IgD-negative memory B cell (primary cell): ENCODE measurements around the gene PDS5B. TPM values are rescaled to one million over a fixed set of nuclear protein-coding genes. Genes with fewer than 3 reads are reported as not detected.

Source experiments
- H3K27ac Mint-ChIP-seq, 3 donors: one replicate each; pipeline ENCODE4 v1.8.0; 2020 to 2022; ENCODE audit warnings: mild to moderate bottlenecking in 3 of 3, mixed read lengths in 3 of 3, moderate library complexity in 1 of 3
- H3K27me3 Mint-ChIP-seq: one replicate; pipeline ENCODE4 v1.8.0; 2021; ENCODE audit warnings: mixed read lengths
- H3K36me3 Mint-ChIP-seq: one replicate; pipeline ENCODE4 v1.8.0; 2020; ENCODE audit warnings: mild to moderate bottlenecking, mixed read lengths
- H3K4me1 Mint-ChIP-seq, 3 donors: one replicate each; pipeline ENCODE4 v1.8.0; 2020 to 2022; ENCODE audit warnings: mixed read lengths in 3 of 3, mild to moderate bottlenecking in 1 of 3
- H3K4me3 Mint-ChIP-seq, 4 donors: one replicate each; pipeline ENCODE4 v1.8.0; 2020 to 2022; ENCODE audit warnings: mild to moderate bottlenecking in 4 of 4, mixed read lengths in 4 of 4, moderate library complexity in 3 of 4
- H3K9me3 Mint-ChIP-seq, 3 donors: one replicate each; pipeline ENCODE4 v1.8.0; 2020 to 2021; ENCODE audit warnings: mixed read lengths in 3 of 3, mild to moderate bottlenecking in 1 of 3
- polyA plus RNA-seq: library from polyadenylated mRNA; unstranded; fragments of 300-500 nt; fragmentation: Illumina TruSeq; gene quantifications from one replicate; pipeline ENCODE4 v1.2.3, GENCODE V29; 2021

The PDS5B gene
- polyA plus RNA-seq, 1 donor from 2014 or later: 31.1 TPM

DNA sequence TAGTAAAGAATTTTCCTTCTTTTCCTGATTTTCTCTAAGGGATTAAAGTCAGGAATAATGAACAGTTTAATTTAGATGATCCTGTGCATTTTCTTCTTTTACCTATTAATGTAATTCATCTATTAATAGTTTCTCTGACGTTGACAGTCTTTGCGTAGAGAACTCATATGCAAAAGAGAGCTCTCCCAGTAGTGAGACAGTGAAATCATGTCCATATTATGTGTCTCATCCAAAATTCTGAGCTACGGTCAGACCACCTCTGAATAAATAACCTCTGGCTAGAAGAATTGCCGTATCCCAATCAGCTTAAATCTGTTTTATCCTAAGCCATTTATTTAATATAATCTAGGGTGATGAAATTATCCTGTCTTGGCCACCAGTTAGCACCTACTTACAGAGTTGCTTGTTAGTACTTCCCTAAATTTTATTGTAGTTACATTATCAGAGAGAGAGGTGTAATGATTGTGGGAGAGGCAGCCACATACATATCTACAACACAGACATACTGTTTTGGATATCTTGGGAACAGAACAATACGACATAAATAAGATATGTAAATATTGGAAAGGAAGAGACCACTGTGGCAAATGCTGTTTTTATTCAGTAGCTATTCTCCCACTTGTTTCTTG is 30.7 kb downstream of the PDS5B start:
- Mint-ChIP-seq H3K4me1 (peaks cover 32 to 40% (median 34%) of the 10 kb centered on the region in 3 donors), H3K27me3 (no peaks in the 10 kb centered on the region), H3K4me3 (peak overlapping the region in 1 of 4 donors; percentile 32), H3K36me3 (peaks cover 15% of the 10 kb centered on the region), H3K9me3 (peaks cover 0 to 16% (median 1%) of the 10 kb centered on the region in 3 donors), H3K27ac (no peak overlapping the region)

DNA sequence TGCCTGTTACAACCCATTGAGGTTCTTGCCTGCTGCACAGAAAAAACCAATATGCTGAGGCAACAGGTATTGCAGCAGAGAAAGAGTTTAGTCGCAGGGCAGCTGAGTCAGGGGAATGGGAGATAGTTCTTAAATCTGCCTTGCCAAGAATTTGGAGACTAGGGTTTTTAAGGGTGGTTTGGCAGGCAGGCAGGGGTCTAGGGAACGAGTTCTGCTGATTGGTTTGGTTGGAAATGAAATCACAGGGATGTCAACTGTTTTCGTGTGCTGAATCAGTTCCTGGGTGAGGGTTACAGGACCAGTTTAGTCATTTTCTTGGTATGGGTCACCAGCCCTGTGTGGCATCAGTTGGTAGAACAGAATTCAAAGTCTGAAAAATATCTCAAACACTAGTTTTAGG is 36.6 kb downstream of the PDS5B start:
- Mint-ChIP-seq H3K27me3 (no peaks in the 10 kb centered on the region), H3K27ac (no peak overlapping the region), H3K9me3 (peaks cover 2 to 10% (median 3%) of the 10 kb centered on the region in 3 donors), H3K36me3 (peaks cover 15% of the 10 kb centered on the region), H3K4me3 (no peak overlapping the region), H3K4me1 (peaks cover 27 to 29% (median 28%) of the 10 kb centered on the region in 3 donors)

DNA sequence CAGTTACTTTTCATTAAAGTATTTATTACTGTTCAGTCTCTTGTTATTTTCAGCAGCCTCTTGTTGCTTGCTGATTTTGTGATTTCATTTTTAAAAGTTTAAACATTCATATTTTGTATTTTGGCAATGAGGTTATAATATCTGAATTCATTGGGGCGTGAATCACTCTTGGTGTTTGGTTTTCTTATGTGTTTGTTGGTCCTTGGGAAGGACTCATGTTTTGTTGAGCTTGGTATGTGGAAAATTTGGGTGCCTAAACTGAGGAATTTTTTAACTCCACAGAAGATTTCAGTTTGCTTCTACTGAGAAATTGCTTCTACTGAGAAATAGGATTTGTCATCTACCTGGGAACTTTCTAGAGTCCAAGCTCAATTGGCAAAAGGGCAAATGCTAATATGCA is 38.2 kb downstream of the PDS5B start:
- Mint-ChIP-seq H3K4me1 (peaks cover 20 to 25% (median 24%) of the 10 kb centered on the region in 3 donors), H3K4me3 (peak overlapping the region in 1 of 4 donors; percentile 55), H3K36me3 (peaks cover 13% of the 10 kb centered on the region), H3K27me3 (no peaks in the 10 kb centered on the region), H3K27ac (peak overlapping the region in 1 of 3 donors; percentile 50), H3K9me3 (peaks cover 2 to 5% (median 3%) of the 10 kb centered on the region in 3 donors)

DNA sequence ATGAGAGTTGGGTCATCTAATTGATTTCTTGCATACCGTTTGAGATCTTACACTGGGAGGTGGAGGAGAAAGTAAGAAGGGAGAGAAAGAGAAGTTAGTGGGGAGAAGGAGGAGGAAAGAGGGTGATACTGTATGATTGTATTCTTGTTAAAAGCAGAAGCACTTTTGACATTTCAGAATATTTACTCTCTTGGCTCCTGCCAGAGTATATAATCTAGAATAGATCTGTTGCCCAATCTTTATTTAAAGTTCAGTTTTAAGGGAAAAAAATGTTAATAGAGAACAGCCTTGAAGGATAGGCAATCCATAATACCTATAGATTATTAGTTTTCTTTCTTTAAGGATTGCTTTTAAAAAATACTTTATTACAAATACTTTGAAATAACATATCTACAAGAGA is 41.5 kb downstream of the PDS5B start:
- peaks cover 13% of the 10 kb centered on the region for H3K36me3 Mint-ChIP-seq
- peak overlapping the region in 1 of 4 donors; percentile 3 for H3K4me3 Mint-ChIP-seq
- H3K27ac Mint-ChIP-seq: no peak overlapping the region
- peaks cover 18 to 39% (median 29%) of the 10 kb centered on the region in 3 donors for H3K4me1 Mint-ChIP-seq
- H3K9me3 Mint-ChIP-seq: peaks cover 0 to 3% (median 3%) of the 10 kb centered on the region in 3 donors
- H3K27me3 Mint-ChIP-seq: no peaks in the 10 kb centered on the region

DNA sequence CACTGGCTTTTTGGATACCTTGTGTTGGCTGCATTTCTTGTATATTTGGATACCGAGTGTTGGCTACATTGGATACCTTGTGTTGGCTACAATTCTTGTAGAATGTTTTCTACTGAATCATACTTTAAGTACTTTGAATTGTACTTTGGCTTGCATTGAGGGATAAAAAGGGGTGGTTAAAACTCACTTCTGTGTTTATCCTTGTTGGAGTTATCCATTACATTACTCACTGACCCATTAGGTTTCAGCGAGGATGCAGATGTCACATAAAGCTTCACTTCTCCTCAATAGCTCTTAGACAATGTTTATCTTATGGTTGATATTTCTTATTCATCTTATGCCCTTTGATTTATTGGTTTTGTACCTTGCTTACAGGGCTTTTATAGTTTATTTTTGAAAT is 43.1 kb downstream of the PDS5B start:
- Mint-ChIP-seq H3K4me1 (peaks cover 25 to 45% (median 33%) of the 10 kb centered on the region in 3 donors), H3K36me3 (peaks cover 9% of the 10 kb centered on the region), H3K4me3 (no peak overlapping the region), H3K9me3 (no peaks in the 10 kb centered on the region), H3K27me3 (no peaks in the 10 kb centered on the region), H3K27ac (no peak overlapping the region)

DNA sequence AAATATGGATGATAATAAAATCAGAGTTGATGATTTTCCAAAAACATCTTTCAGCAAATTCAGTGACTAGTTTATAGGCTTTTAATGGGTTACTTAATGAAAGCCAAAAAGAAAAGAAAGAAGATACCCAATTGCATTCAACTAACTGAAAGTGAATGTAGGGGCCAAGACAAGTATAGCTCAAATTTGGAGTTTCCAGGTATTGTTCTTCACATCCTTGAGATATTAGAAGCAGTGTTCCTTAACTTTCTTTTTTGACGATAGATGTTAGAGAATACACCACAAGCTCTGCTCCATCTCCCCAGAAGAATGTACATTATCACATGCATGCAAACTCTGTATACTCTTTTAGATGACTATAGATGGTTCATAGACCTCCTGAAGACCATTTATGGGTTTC is 43.6 kb downstream of the PDS5B start:
- H3K36me3 Mint-ChIP-seq: peaks cover 7% of the 10 kb centered on the region
- no peaks in the 10 kb centered on the region for H3K9me3 Mint-ChIP-seq
- H3K27me3 Mint-ChIP-seq: no peaks in the 10 kb centered on the region
- H3K27ac Mint-ChIP-seq: no peak overlapping the region
- no peak overlapping the region for H3K4me3 Mint-ChIP-seq
- peaks cover 20 to 42% (median 28%) of the 10 kb centered on the region in 3 donors for H3K4me1 Mint-ChIP-seq

DNA sequence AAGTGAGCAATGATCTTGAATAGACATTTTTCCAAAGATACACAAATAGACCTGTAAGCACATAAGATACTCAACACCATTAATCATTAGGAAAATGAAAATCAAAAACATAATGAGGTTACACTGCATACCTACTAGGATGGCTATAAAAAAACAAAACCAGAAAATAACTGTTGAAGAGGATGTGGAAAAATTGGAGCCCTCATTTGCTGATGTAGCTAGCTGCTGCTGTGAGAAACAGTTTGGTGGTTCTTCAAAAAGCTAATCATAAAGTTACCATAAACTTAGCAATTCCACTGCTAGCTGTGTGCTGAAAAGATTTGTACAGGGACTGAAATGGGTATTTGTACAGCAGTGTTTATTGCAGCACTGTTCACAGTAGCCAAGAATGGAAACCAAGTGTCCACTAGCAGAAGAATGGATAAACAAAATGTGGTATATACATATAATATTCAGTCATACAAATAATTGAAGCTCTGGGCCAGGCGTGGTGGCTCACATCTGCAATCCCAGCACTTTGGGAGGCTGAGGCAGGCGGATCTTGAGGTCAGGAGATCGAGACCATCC is 46.2 kb downstream of the PDS5B start:
- no peak overlapping the region for H3K4me3 Mint-ChIP-seq
- H3K27me3 Mint-ChIP-seq: no peaks in the 10 kb centered on the region
- H3K36me3 Mint-ChIP-seq: peaks cover 7% of the 10 kb centered on the region
- H3K4me1 Mint-ChIP-seq: peaks cover 11 to 31% (median 20%) of the 10 kb centered on the region in 3 donors
- no peak overlapping the region for H3K27ac Mint-ChIP-seq
- H3K9me3 Mint-ChIP-seq: no peaks in the 10 kb centered on the region

DNA sequence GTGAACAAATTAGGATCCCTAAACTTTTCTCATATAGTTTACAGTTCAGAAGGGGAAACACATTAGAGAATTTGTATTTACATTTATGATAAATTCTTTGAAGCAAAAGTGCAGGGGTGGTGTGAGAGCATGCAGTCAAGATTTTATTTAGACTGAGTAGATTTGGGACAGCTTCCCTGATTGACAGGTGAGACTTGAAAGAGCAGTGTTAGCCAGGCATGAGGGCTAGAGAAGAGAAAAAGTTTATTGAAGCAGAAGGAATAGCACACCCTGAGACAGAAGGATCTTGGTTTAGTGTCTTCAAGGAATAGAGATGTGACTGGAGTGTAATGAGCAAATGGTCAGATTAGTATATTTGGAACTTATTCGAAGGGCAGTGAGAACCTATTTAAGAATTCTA is 50.5 kb downstream of the PDS5B start:
- Mint-ChIP-seq H3K4me3 (no peak overlapping the region), H3K4me1 (peaks cover 17 to 30% (median 18%) of the 10 kb centered on the region in 3 donors), H3K27me3 (no peaks in the 10 kb centered on the region)

DNA sequence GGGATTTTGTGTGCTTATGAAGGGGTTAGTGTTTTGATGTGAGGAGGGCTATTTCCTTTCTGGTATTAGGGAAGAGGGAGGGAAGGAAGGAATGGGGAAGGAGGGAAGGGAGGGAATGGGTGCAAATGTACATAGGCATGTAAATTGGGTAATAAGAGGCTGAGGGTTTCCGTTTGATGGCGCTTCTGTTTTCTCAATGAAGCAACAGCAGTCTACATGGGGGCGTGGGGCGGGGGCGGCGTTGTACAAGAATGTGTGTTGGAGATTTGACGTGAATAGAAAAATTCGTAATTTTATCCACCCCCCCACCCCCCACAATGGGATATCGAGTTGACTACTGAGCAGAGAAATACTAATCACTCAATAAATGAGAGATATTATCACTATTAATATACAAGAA is 52.5 kb downstream of the PDS5B start:
- Mint-ChIP-seq H3K27me3 (no peaks in the 10 kb centered on the region), H3K36me3 (no peaks in the 10 kb centered on the region), H3K27ac (no peak overlapping the region), H3K4me1 (peaks cover 20 to 32% (median 31%) of the 10 kb centered on the region in 3 donors), H3K4me3 (no peak overlapping the region), H3K9me3 (no peaks in the 10 kb centered on the region)

More for the DNA sequence above, 50.5 kb downstream of the PDS5B start:
- no peak overlapping the region for H3K27ac Mint-ChIP-seq
- no peaks in the 10 kb centered on the region for H3K36me3 Mint-ChIP-seq
- no peaks in the 10 kb centered on the region for H3K9me3 Mint-ChIP-seq

DNA sequence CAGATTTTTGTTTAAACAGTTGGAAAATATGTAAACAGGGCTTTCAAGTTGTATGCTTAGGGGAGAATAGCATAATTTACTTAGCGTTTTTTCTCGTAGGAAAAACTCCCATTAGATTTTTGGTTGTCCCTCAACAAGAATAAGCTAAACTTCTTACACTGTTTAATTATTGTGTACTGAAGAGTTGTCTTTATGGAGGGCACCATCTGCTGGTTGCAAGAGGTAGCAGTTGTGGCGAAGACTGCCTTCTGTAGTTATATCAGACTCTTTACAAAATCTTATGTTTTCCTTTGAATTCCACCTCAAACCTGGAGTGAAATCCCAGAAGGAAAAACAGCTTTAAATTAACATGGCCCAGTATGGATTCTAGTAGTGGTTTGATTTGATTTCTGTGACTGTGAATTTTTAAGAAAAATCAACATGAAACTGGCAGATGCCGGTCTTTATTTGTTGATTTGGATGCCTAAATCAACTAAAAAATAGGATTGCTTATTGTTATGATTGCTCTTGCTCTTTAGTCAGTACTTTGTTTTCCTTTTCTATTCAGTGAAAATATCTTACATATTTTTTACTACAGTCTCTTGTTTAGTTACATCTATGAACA is 53.4 kb downstream of the PDS5B start:
- Mint-ChIP-seq H3K4me1 (peaks cover 17 to 31% (median 28%) of the 10 kb centered on the region in 3 donors), H3K9me3 (no peaks in the 10 kb centered on the region), H3K27me3 (no peaks in the 10 kb centered on the region), H3K36me3 (no peaks in the 10 kb centered on the region), H3K4me3 (no peak overlapping the region), H3K27ac (no peak overlapping the region)

DNA sequence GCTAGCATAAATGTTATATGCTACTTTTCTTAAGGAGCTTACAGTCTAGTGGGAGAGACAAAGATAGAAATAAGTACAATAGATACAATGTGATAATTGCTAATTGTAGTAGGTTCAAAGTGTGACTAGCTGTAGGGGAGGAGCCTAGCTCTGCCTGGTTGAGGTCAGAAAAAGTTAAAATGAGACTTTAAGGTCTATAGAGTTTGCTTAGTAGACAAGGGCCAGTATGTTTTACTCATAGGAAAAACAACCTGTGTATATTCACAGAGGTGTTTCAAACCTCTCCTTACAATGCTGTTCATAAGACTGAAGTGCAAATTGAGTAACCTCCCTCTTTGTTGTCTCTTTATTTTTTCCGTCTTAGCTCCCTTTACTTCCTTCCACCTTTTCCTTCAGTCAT is 56.1 kb downstream of the PDS5B start:
- Mint-ChIP-seq H3K27me3 (no peaks in the 10 kb centered on the region), H3K4me3 (peak overlapping the region in 1 of 4 donors; percentile 71), H3K9me3 (no peaks in the 10 kb centered on the region), H3K27ac (no peak overlapping the region), H3K4me1 (peaks cover 32 to 55% (median 53%) of the 10 kb centered on the region in 3 donors), H3K36me3 (no peaks in the 10 kb centered on the region)

DNA sequence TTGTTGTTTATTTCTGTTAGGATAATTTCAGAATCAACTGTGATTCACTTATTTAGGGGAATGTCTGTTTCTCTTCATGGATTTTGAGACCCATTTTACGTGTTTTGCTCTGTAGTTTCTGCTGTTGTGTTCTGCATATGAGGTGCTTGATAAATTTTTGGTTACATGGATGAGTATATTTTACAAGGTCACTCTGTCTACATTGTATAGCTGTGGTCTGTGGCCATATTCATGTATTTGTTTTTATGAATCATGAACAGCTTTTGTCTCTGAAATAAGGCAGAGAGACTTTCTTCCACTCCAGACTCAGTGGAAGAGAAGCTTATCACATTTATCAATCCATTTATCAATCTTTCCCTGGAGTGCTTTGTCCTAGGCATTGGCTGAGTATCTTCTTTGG is 56.6 kb downstream of the PDS5B start:
- Mint-ChIP-seq H3K4me1 (peaks cover 35 to 58% (median 58%) of the 10 kb centered on the region in 3 donors), H3K36me3 (no peaks in the 10 kb centered on the region), H3K27ac (no peak overlapping the region), H3K4me3 (peak overlapping the region in 1 of 4 donors; percentile 71), H3K27me3 (no peaks in the 10 kb centered on the region), H3K9me3 (no peaks in the 10 kb centered on the region)

DNA sequence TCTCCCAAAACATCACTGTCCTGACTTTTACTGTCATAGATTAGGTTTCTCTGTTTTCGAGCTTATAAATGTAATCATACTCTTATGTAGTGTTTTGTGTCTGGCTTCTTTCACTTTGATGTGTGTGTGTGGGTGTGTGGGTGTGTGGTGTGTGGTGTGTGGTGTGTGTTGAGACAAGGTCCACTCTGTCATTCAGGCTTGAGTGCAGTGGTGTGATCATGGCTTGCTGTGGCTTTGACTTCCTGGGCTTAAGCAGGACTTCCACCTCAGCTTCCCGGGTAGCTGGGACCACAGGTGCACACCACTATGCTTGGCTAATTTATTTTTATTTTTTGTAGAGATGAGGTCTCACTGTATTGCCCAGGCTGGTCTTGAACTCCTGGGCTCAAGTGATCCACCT is 59.6 kb downstream of the PDS5B start:
- Mint-ChIP-seq H3K36me3 (no peaks in the 10 kb centered on the region), H3K4me3 (peak overlapping the region in 2 of 4 donors; percentile 34 to 66), H3K9me3 (no peaks in the 10 kb centered on the region), H3K27ac (no peak overlapping the region), H3K27me3 (no peaks in the 10 kb centered on the region), H3K4me1 (peaks cover 52 to 74% (median 69%) of the 10 kb centered on the region in 3 donors)

DNA sequence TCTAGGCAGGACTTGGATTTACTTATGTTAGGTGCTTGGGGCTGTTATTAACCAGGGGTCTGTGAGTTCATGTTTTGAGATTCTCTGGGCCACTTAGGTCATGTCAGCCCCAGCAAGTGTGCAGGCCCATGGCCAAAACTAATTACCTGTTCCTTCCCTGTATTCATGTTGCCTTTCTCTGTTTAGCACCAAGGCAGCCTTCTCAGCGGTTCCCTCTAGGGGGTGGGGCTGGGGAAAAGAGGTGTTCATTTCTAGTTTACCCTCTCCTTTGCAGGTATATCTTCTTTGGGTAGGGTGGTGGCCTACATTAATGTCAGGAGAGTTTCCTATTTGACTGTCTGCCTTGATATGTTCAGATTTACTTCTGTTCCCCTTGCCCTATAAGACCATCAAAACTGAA is 61.7 kb downstream of the PDS5B start:
- H3K9me3 Mint-ChIP-seq: no peaks in the 10 kb centered on the region
- no peaks in the 10 kb centered on the region for H3K27me3 Mint-ChIP-seq
- peak overlapping the region in 2 of 4 donors; percentile 0 to 28 for H3K4me3 Mint-ChIP-seq
- H3K36me3 Mint-ChIP-seq: no peaks in the 10 kb centered on the region
- H3K4me1 Mint-ChIP-seq: peaks cover 37 to 57% (median 53%) of the 10 kb centered on the region in 3 donors
- H3K27ac Mint-ChIP-seq: peak overlapping the region; percentile 0 to 37 (median 7)

DNA sequence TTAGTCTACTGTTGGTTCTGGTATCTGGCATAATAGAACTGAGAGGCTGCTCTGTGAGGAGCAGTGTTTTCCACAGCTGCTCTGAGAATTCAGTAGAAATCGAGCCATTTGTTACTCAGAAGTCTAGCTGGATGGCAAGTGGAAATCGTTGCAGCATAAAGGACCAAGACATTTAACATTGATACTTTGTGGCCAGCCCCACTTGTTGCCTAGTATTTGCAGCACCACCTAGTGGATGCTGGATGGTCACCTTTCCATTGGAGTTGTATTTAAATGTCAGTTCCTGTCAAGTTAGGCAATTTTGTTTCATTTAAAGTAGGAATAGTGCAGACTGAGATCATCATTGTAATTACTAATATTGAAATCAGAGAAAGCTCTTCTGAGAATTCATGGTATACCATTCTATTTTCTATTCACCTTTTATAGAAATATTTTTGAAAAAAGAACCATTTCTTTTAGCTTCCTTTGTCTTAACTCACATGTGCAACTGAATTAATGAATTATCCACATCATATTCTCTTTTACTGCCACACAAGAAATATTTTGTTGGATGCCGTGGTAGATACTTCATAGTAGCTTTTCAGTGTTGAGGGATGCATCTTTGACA is 64.6 kb downstream of the PDS5B start:
- Mint-ChIP-seq H3K4me1 (peaks cover 41 to 45% (median 42%) of the 10 kb centered on the region in 3 donors), H3K27ac (peak overlapping the region in 1 of 3 donors; percentile 5), H3K9me3 (peaks cover 0 to 6% (median 0%) of the 10 kb centered on the region in 3 donors), H3K27me3 (no peaks in the 10 kb centered on the region), H3K4me3 (no peak overlapping the region), H3K36me3 (peaks cover 11% of the 10 kb centered on the region)
